ENCODE measurements around the gene IRF2.
"Not testable (repeated sequence)": the region's sequence is repeated elsewhere in the genome, so short reads cannot be mapped to it uniquely, and the experiment has no call there.

The IRF2 gene

GRCh38 chr4:184358521-184359232 lies 115.7 kb downstream of the IRF2 start:
- DNase-seq = no peak

DNA sequence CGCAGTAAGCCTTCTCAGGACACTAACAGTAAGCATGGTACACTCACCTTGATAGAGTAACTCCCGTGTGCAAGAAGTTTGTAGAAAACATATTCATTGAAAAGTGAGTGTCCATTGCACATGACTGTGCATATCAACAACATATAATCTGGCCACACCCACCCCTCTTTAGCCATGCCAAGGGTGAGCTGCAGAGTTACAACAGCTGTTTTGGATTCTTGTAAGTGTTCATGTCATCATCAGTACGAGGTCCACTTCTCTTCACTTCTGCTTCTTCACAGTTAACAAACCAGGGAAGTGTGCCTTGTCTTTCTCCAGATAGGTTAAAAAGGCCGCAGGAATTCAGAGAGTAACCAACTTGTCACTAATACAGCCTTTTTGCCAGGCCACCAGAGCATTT lies 116.6 kb downstream of the IRF2 start:
- no peak for DNase-seq

- DNase-seq = no peak
Observed at GRCh38 chr4:184357165-184357564, 117.2 kb downstream of the IRF2 start.

- DNase-seq = no peak
Observed at GRCh38 chr4:184356366-184356765, 118.0 kb downstream of the IRF2 start.

- DNase-seq = no peak
Observed at GRCh38 chr4:184355857-184356256, 118.5 kb downstream of the IRF2 start.

DNA sequence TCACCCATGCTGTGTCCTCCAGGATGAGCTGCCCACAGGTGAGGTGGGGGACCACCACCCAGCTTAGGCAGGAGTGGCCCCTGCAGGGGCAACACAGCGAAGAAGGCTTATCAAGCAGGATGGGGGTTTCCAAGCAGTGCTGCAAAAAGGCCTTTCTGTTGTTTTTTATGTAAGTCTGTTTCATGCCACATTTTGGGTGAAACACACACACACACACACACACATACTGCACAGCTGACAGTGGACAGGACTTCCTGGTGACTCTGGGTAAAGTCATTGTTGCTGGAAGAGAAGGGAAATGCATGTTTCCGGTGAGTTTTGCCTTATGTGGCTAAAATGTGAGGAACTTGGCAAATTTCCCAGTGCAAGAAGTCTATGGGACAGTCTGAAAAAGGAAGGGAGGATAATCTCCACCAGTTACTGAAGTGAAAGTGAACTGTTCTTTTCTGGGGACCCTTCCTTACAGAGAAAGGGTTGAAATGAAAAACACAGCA lies 119.2 kb downstream of the IRF2 start:
- DNase-seq = no peak

DNA sequence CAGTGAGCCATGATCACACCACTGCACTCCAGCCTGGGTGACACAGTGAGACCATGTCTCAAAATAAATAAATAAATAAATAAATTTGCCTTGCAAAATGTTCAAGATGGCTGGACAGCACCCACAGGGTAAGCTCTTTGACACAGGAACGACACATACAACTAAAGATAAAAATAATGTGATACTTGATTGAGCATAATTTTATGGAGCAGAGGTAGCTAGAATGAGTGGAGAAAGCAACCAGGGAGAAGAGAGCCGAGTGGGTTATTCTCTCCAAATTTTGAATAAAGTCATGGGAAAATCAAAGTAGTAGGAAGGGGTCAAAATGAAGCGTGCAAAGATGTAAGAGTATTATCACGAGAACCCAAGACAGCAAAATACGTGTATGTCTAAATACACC lies 121.5 kb downstream of the IRF2 start:
- DNase-seq = no peak

- no peak for DNase-seq
Observed at GRCh38 chr4:184351560-184352451, 122.5 kb downstream of the IRF2 start.

- DNase-seq = no peak
Observed at GRCh38 chr4:184350964-184351363, 123.4 kb downstream of the IRF2 start.

- DNase-seq = no peak
Observed at GRCh38 chr4:184350213-184350817, 124.0 kb downstream of the IRF2 start.

DNA sequence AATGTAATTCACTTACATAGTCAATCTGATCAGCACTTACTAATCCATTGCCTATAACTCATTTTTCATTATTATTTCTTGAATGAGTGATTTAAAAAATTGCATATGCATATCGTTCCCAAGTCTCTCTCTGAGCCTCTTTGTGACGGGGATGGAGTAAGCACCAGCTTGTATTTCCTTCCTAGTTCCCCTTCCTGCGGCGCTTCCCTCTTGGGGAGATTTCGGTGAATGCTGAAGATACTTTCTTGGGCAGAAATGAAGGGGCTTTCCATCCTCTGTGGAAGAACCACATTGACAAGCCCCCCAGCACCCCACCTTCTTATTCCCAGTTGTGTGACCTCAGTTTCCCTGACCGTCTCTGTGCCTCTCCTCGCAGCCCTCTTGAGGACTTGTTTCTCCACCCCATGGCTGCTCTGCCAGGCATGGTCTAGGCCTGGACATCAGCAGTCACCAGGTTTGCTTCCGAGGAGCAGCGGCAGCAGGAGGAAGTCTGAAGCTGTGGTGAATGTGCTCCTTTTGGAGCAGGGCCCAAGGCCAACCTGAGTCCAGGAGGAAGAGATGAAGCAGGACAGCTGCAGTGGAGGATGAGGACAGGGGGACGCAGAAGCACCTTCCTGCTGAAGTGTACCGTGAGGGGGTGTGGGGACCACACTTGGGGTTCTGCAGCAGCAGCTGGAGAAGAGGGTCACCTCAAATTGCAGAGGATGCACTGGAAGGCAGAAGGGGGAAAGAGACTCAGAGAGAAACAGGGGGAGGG lies 124.9 kb downstream of the IRF2 start:
- DNase-seq = no peak

DNA sequence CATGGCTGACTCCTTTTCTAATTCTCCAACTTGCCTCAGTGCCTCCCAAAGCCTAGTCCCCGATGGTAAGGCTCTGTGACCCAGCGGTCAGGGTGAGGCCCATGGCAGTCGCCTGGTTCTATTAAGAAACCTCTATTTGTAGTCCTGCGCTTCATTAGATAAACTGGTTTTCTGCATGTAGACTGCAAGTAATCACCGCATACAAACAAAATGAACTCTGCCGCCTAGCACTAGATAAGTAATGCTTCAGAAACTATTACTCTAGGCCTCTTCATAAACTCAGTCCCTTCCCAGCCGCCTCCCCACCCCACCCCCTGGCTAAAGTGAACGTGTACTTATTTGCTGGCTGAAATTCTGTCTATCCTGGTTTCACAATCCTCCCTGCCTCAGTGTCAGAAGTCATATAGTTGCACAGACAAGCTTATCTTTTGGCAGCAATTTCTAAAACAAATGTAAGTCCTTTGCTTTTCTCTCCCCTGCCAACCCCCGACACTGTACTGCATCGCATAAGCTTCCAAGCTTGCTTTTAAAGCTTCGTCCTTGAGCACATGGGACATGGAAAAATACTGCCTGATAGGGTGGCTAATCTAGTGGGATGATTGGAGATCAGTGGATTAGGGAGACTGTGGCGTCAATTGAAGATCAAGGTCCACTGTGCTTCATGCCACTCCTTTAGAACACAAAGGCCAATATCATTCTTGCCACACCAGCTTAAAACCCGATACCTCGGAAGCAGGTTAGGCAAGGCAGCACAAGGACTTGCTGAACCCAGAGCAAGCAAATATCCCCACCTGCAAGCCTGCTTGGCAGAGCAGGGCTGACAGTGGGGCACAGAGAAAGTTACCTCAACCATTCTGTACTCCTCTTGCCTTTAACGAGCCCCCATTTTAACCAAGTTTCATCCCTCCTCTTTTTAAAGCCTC lies 125.8 kb downstream of the IRF2 start:
- no peak for DNase-seq

DNA sequence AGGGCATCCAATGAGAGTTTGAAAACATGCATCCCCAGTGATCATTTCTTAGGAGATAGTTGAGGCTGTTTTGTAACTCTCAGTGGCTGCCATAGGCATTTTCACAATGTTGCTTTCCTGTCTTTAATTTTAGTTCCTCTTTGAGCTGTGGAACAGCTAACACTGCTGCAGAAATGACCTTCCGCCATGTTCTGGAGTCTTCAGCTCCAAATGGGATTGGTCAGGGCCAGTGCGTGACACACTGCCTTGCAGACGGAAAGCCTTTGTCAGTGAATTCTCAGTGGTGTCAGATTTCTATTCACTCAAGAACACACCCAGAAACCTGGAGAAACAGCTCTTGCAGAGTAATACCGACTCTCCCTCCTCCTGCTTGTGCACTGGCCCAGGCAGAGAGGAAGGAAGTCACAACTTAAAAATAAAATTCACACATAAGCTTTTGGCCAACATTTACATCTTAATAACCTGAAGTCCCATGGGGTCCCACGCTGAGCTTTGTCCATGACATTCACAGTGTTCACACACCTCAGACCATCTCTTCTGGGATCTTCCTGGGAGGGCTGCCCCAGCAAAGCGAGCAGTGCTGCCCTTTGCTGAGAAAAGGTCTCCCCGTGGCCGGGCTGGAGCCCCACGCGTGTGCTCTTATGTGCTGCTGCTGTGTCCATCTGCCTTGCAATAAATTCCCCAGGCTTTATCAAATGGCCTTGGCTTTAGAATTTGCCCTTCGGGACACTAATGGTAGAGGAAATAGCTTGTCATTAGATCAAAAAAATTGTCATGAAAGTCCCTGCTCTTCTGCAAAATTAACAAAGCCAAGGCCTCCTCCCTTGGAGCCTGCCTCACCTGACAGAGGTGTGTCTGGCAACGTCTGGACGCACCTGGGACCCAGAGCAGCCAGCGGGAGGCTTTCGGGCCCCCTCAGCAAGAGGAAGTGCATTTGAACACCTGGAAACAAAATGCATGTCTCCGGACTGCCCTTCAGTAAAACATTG lies 126.8 kb downstream of the IRF2 start:
- no peak for DNase-seq

DNA sequence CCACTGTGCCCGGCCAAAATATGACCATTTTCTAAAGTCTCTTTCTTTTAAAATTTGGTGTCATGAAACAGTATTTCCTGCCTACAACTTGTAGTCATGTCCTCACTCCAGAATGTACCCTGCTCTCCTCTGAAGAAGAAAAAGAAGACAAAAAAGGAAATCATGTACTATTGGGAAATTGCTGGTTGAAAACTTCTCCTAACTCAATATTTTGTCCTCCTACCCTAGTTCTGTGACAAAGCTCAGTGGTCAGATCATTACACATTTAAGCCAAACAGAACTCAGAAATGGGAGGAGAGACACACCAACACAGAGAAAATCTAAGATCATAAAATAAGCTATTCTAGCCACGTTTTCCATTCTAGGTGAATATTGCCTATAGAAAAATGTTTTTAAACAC lies 127.7 kb downstream of the IRF2 start:
- no peak for DNase-seq

GRCh38 chr4:184346273-184346672 lies 128.1 kb downstream of the IRF2 start:
- DNase-seq = not testable (repeated sequence)

- no peak for DNase-seq
Observed at GRCh38 chr4:184345573-184345922, 128.8 kb downstream of the IRF2 start.

GRCh38 chr4:184344899-184345572 lies 129.3 kb downstream of the IRF2 start:
- no peak for DNase-seq

- DNase-seq = no peak
Observed at GRCh38 chr4:184344435-184344834, 129.9 kb downstream of the IRF2 start.

GRCh38 chr4:184343502-184344177 lies 130.7 kb downstream of the IRF2 start:
- peak; percentile 28 to 33 for DNase-seq

Data from activated CD4-positive, alpha-beta T cell treated with anti-CD3 and anti-CD28 coated beads for 4 hours (primary cell).